HEK293 (cell line): ENCODE data around the gene FNIP1.
A peak's percentile ranks its signal among the peaks of the same experiment; 100 is the strongest.
"Not testable (repeated sequence)": the region's sequence is repeated elsewhere in the genome, so short reads cannot be mapped to it uniquely, and the experiment has no call there.

ENCODE experiments used
- CTCF ChIA-PET: fragments of 350-600 bp; formaldehyde crosslinking; extraction: SDS; loops from one replicate; lab custom pipeline; 2021; ENCODE audit warnings: antibody characterized with exemption; lab: Yijun Ruan, JAX
- POLR2A ChIA-PET: fragments of 300-600 bp; formaldehyde crosslinking; extraction: SDS; loops from one replicate; lab custom pipeline; 2020; ENCODE audit warnings: antibody characterized with exemption, inconsistent platforms; lab: Yijun Ruan, JAX
- H3K27ac ChIP-seq: fragments of 200-500 bp; sonication (Bioruptor generic); 2 replicates; pipeline ENCODE4 v1.5.1; 2014; ENCODE audit warnings: low read depth, low read length, control low read depth, inconsistent platforms; ENCODE audit errors: extremely low read depth
- H3K36me3 ChIP-seq, 2 experiments: fragments of 200-500 bp in 1 of 2; sonication (Bioruptor generic) in 1 of 2; 1 replicate in 1 of 2; 2 replicates in 1 of 2; pipeline ENCODE4 v1.5.1; 2014 to 2017; ENCODE audit warnings: inconsistent platforms in 2 of 2, low read length in 2 of 2; ENCODE audit not compliant: control insufficient read depth in 2 of 2, insufficient read depth in 1 of 2
- H3K4me1 ChIP-seq: fragments of 200-500 bp; sonication (Bioruptor generic); 2 replicates; pipeline ENCODE4 v1.5.1; 2014; ENCODE audit warnings: mild to moderate bottlenecking, low read length, inconsistent platforms; ENCODE audit not compliant: control insufficient read depth, insufficient read depth
- H3K4me3 ChIP-seq: 2 replicates; pipeline ENCODE4 v1.5.1; 2011; ENCODE audit warnings: low read depth, mild to moderate bottlenecking, control low read depth, low read length, moderate library complexity
- H3K9me3 ChIP-seq: fragments of 200-500 bp; sonication (Bioruptor generic); 2 replicates; pipeline ENCODE4 v1.5.1; 2014; ENCODE audit warnings: low read depth, low read length, inconsistent platforms; ENCODE audit not compliant: control insufficient read depth, insufficient read depth
- BCL11B ChIP-seq: fragments of 450-650 bp; formaldehyde crosslinking; IDR thresholded peaks from 2 replicates; pipeline ENCODE4 v1.5.1; 2016; ENCODE audit warnings: low read depth, missing biosample characterization, missing genetic modification characterization
- KLF17 ChIP-seq: fragments of 450-650 bp; formaldehyde crosslinking; IDR thresholded peaks from 2 replicates; pipeline ENCODE4 v1.5.1; 2016; ENCODE audit warnings: missing biosample characterization, missing genetic modification characterization
- REST ChIP-seq: fragments of 450-650 bp; formaldehyde crosslinking; IDR thresholded peaks from 2 replicates; pipeline ENCODE4 v1.5.1; 2016; ENCODE audit warnings: missing biosample characterization, missing genetic modification characterization
- SALL2 ChIP-seq: fragments of 450-650 bp; formaldehyde crosslinking; IDR thresholded peaks from 2 replicates; pipeline ENCODE4 v1.5.0; 2017; ENCODE audit warnings: missing biosample characterization, mild to moderate bottlenecking, missing genetic modification characterization, borderline replicate concordance
- SCRT1 ChIP-seq: fragments of 450-650 bp; formaldehyde crosslinking; IDR thresholded peaks from 2 replicates; pipeline ENCODE4 v1.5.1; 2016; ENCODE audit warnings: missing biosample characterization, missing genetic modification characterization, borderline replicate concordance
- SCRT2 ChIP-seq: fragments of 450-650 bp; formaldehyde crosslinking; IDR thresholded peaks from 2 replicates; pipeline ENCODE4 v1.5.1; 2016; ENCODE audit warnings: missing biosample characterization, missing genetic modification characterization
- WT1 ChIP-seq: fragments of 450-650 bp; formaldehyde crosslinking; IDR thresholded peaks from 2 replicates; pipeline ENCODE4 v1.5.1; 2016; ENCODE audit warnings: missing biosample characterization, missing genetic modification characterization
- ZFP41 ChIP-seq: fragments of 450-650 bp; formaldehyde crosslinking; IDR thresholded peaks from 2 replicates; pipeline ENCODE4 v1.5.1; 2016; ENCODE audit warnings: missing biosample characterization, missing genetic modification characterization, borderline replicate concordance
- ZNF184 ChIP-seq: fragments of 450-650 bp; IDR thresholded peaks from 2 replicates; pipeline ENCODE4 v1.5.1; 2018; ENCODE audit warnings: missing biosample characterization, mild to moderate bottlenecking, missing genetic modification characterization
- ZNF37A ChIP-seq: fragments of 450-650 bp; IDR thresholded peaks from 2 replicates; pipeline ENCODE4 v1.5.1; 2018; ENCODE audit warnings: missing biosample characterization, missing genetic modification characterization
- ZNF398 ChIP-seq: fragments of 450-650 bp; formaldehyde crosslinking; IDR thresholded peaks from 2 replicates; pipeline ENCODE4 v1.5.1; 2017; ENCODE audit warnings: missing biosample characterization, missing genetic modification characterization
- ZNF548 ChIP-seq: fragments of 450-650 bp; formaldehyde crosslinking; IDR thresholded peaks from 2 replicates; pipeline ENCODE4 v1.5.1; 2016; ENCODE audit warnings: missing biosample characterization, missing genetic modification characterization
- ZNF660 ChIP-seq: fragments of 450-650 bp; IDR thresholded peaks from 2 replicates; pipeline ENCODE4 v1.5.1; 2018; ENCODE audit warnings: missing biosample characterization, mild to moderate bottlenecking, missing genetic modification characterization
- ZNF785 ChIP-seq: fragments of 450-650 bp; formaldehyde crosslinking; IDR thresholded peaks from 2 replicates; pipeline ENCODE4 v1.5.1; 2016; ENCODE audit warnings: missing biosample characterization, missing genetic modification characterization
- ZNF791 ChIP-seq: fragments of 450-650 bp; formaldehyde crosslinking; IDR thresholded peaks from 2 replicates; pipeline ENCODE4 v1.5.1; 2016; ENCODE audit warnings: missing biosample characterization, missing genetic modification characterization
- ZNF830 ChIP-seq: fragments of 450-650 bp; IDR thresholded peaks from 2 replicates; pipeline ENCODE4 v1.5.0; 2018; ENCODE audit warnings: missing biosample characterization, missing genetic modification characterization, low read depth, mild to moderate bottlenecking, moderate library complexity
- ZSCAN23 ChIP-seq: fragments of 450-650 bp; formaldehyde crosslinking; IDR thresholded peaks from 2 replicates; pipeline ENCODE4 v1.5.1; 2016; ENCODE audit warnings: missing biosample characterization, missing genetic modification characterization

FNIP1 gene

GRCh38 chr5:131595088-131596033 lies 201.5 kb downstream of the FNIP1 start (continued):
- TF ChIP-seq KLF17 (tag by site-specific recombination) (no peak), ZNF660 (tag by site-specific recombination) (no peak), WT1 (tag by site-specific recombination) (no peak), BCL11B (tag by site-specific recombination) (no peak)

- H3K9me3 ChIP-seq: no peaks in the 10 kb centered on the region
- peaks cover 0 to 4% of the 10 kb centered on the region in 2 experiments; a peak in 2 of 3 replicates for H3K36me3 ChIP-seq
- CTCF ChIA-PET: no interaction called here
- no peak overlapping the region for H3K4me3 ChIP-seq
- no peak overlapping the region for H3K27ac ChIP-seq
- TF ChIP-seq ZSCAN23 (tag by site-specific recombination): no peak
- TF ChIP-seq ZNF184 (tag by site-specific recombination): no peak
- TF ChIP-seq SCRT2 (tag by site-specific recombination): no peak
- no peak for TF ChIP-seq SALL2
- no peak for TF ChIP-seq ZNF398
- no peak for TF ChIP-seq ZNF830 (tag by site-specific recombination)
- no peak for TF ChIP-seq ZNF785
- TF ChIP-seq ZNF548 (tag by site-specific recombination): no peak
- no peak for TF ChIP-seq ZNF791 (tag by site-specific recombination)
- no peak for TF ChIP-seq REST (tag by site-specific recombination)
- TF ChIP-seq ZFP41 (tag by site-specific recombination): no peak
- no peak for TF ChIP-seq ZNF37A (tag by site-specific recombination)
- no peaks in the 10 kb centered on the region for H3K4me1 ChIP-seq
- POLR2A ChIA-PET: no interaction called here
Observed at GRCh38 chr5:131593921-131594320, 202.9 kb downstream of the FNIP1 start.

- H3K27ac ChIP-seq, H3K4me1 ChIP-seq, H3K4me3 ChIP-seq, H3K36me3 ChIP-seq, POLR2A ChIA-PET, H3K9me3 ChIP-seq: not testable (repeated sequence)
- CTCF ChIA-PET: interaction anchor here (0.5 to 8.2 kb wide), 3 partner anchors 26 to 415 kb away, joined by 3 to 129 read pairs (median 4); partner anchors contain the start of gene ACSL6
- TF ChIP-seq SCRT2 (tag by site-specific recombination) (peak; percentile 67; the same call in 1 of the 2 replicates), SCRT1 (tag by site-specific recombination) (peak; percentile 51; the same call in 1 of the 2 replicates)
Observed at GRCh38 chr5:131593436-131593835, 203.4 kb downstream of the FNIP1 start.
